PC-3 (cell line): Measurements from ENCODE around the gene MEDAG. TPM values are rescaled to one million over a fixed set of nuclear protein-coding genes. Genes with fewer than 3 reads are reported as not detected.
A peak's percentile ranks its signal among the peaks of the same experiment; 100 is the strongest.

Source experiments
- ATAC-seq: fragments of 200-7000 bp; cut with Tn5 transposase; 2 replicates; pipeline ENCODE4 v1.9.1; 2020; ENCODE audit warnings: mild to moderate bottlenecking, moderate library complexity
- BruUV-seq: library from RNA; stranded (reverse); fragments of 400-500 nt; replicated peaks from 2 replicates; lab custom pipeline; 2021; lab: Mats Ljungman, UMichigan
- CTCF ChIA-PET: fragments of 300-600 bp; sonication (Branson Sonifier 250); formaldehyde crosslinking; loops from one replicate; lab custom pipeline; 2022; ENCODE audit warnings: antibody characterized with exemption; lab: Charles Lee
- POLR2A ChIA-PET: fragments of 300-600 bp; sonication (Branson Sonifier 250); formaldehyde crosslinking; loops from one replicate; lab custom pipeline; 2022; ENCODE audit warnings: antibody characterized with exemption; ENCODE audit not compliant: unreplicated experiment; lab: Charles Lee
- DNase-seq: peaks from one replicate; pipeline ENCODE4 v3.0.0-alpha.2; 2015
- H2AFZ ChIP-seq: fragments of 300-600 bp; sonication (generic); 2 replicates; pipeline ENCODE4 v1.6.0; 2016; ENCODE audit warnings: antibody characterized with exemption, low read length
- H3F3A ChIP-seq: fragments of 300-600 bp; sonication (generic); one replicate; pipeline ENCODE4 v1.6.0; 2017; ENCODE audit warnings: antibody characterized with exemption, low read length, control low read depth, mild to moderate bottlenecking; ENCODE audit not compliant: unreplicated experiment
- H3K27ac ChIP-seq: fragments of 300-600 bp; sonication (generic); 2 replicates; pipeline ENCODE4 v1.5.1; 2016; ENCODE audit warnings: mild to moderate bottlenecking, low read length
- H3K27me3 ChIP-seq: fragments of 300-600 bp; sonication (generic); 2 replicates; pipeline ENCODE4 v1.6.1; 2016; ENCODE audit warnings: low read length, mixed read lengths
- H3K36me3 ChIP-seq: fragments of 300-600 bp; sonication (generic); 2 replicates; pipeline ENCODE4 v1.6.1; 2016; ENCODE audit warnings: low read depth, mixed run types, low read length, mixed read lengths
- H3K4me1 ChIP-seq: fragments of 300-600 bp; sonication (generic); 2 replicates; pipeline ENCODE4 v1.5.1; 2016; ENCODE audit warnings: low read length; ENCODE audit not compliant: insufficient read depth
- H3K4me2 ChIP-seq: fragments of 300-600 bp; sonication (generic); 2 replicates; pipeline ENCODE4 v1.6.0; 2016; ENCODE audit warnings: low read length
- H3K4me3 ChIP-seq: fragments of 300-600 bp; sonication (generic); 2 replicates; pipeline ENCODE4 v1.5.1; 2016; ENCODE audit warnings: mild to moderate bottlenecking, low read length, mixed read lengths
- H3K79me2 ChIP-seq: fragments of 300-600 bp; sonication (generic); 2 replicates; pipeline ENCODE4 v1.6.1; 2017; ENCODE audit warnings: low read length, mixed read lengths
- H3K9ac ChIP-seq: fragments of 300-600 bp; sonication (generic); 2 replicates; pipeline ENCODE4 v1.6.0; 2016; ENCODE audit warnings: mild to moderate bottlenecking, low read length
- H3K9me2 ChIP-seq: fragments of 300-600 bp; sonication (generic); replicated peaks from 2 replicates; pipeline ENCODE4 v1.6.1; 2016; ENCODE audit warnings: mixed run types, low read length, mixed read lengths
- H3K9me3 ChIP-seq: fragments of 300-600 bp; sonication (generic); 2 replicates; pipeline ENCODE4 v1.6.1; 2016; ENCODE audit warnings: low read length, mixed read lengths
- H4K20me1 ChIP-seq: fragments of 300-600 bp; sonication (generic); 2 replicates; pipeline ENCODE4 v1.6.1; 2016; ENCODE audit warnings: low read length, mixed read lengths
- CTCF ChIP-seq: fragments of 300-600 bp; sonication (generic); conservative IDR thresholded peaks from 2 replicates; pipeline ENCODE4 v1.5.1; 2017; ENCODE audit warnings: antibody characterized with exemption, low read depth, mild to moderate bottlenecking, low read length
- EZH2phosphoT487 ChIP-seq: fragments of 300-600 bp; sonication (generic); IDR thresholded peaks from 2 replicates; pipeline ENCODE4 v1.6.1; 2018; ENCODE audit warnings: mild to moderate bottlenecking, antibody characterized with exemption, low read length, borderline replicate concordance
- intact Hi-C: fragments of 100-400 bp; cut with micrococcal nuclease; formaldehyde crosslinking; loops from 2 replicates; pipeline ENCODE4 v1.9.0; 2023
- total RNA-seq: library from RNA; depleted of rRNA; stranded (reverse); fragments of >200 nt; gene quantifications from 2 replicates; pipeline ENCODE4 v1.2.3, GENCODE V29; 2014

MEDAG gene
- total RNA-seq, 1 experiment from 2014 or later: not detected

GRCh38 chr13:30864433-30865122, 41.5 kb upstream of the MEDAG start:
- Histone ChIP-seq H4K20me1 (no peaks in the 10 kb centered on the region), H3K4me1 (peaks cover 19% of the 10 kb centered on the region), H3K79me2 (no peaks in the 10 kb centered on the region), H3K27me3 (no peaks in the 10 kb centered on the region), H3F3A (no peaks in the 10 kb centered on the region), H3K36me3 (no peaks in the 10 kb centered on the region), H2AFZ (peak overlapping the region; percentile 73; the same call in 1 of the 2 replicates), H3K9me2 (no peaks in the 10 kb centered on the region), H3K4me3 (no peak overlapping the region), H3K27ac (peak overlapping the region; percentile 76), H3K9ac (peak overlapping the region; percentile 29), H3K9me3 (no peaks in the 10 kb centered on the region), H3K4me2 (peak overlapping the region; percentile 86)
- BruUV-seq: no TSS peak
- no peak for DNase-seq
- no peak for ATAC-seq
- TF ChIP-seq EZH2phosphoT487 (no peak), CTCF (no peak)
- intact Hi-C loops: loop anchor here (1.0 to 5.0 kb wide), 4 partner anchors 58 to 187 kb away; no protein-coding TSS in a partner anchor
- CTCF ChIA-PET: interaction anchor here (0.6 kb wide), 2 partner anchors 18 to 732 kb away, joined by 3 to 7 read pairs; no protein-coding TSS in a partner anchor
- POLR2A ChIA-PET: no interaction called here

- H3K27me3 ChIP-seq: no peaks in the 10 kb centered on the region
- intact Hi-C loops: loop anchor here (1.0 to 5.0 kb wide), 4 partner anchors 59 to 188 kb away; no protein-coding TSS in a partner anchor
- ATAC-seq (peak; percentile 95), DNase-seq (peak; percentile 75)
- H2AFZ ChIP-seq: peak overlapping the region; percentile 73
- CTCF ChIA-PET: interaction anchor here (0.6 to 1.3 kb wide), 8 partner anchors 18 to 733 kb away, joined by 3 to 7 read pairs (median 4); no protein-coding TSS in a partner anchor
- H3K9me2 ChIP-seq: no peaks in the 10 kb centered on the region
- peaks cover 17% of the 10 kb centered on the region for H3K4me1 ChIP-seq
- peak overlapping the region; percentile 86 for H3K4me2 ChIP-seq
- no TSS peak for BruUV-seq
- H3K27ac ChIP-seq: peak overlapping the region; percentile 76
- POLR2A ChIA-PET: interaction anchor here (0.6 kb wide), 1 partner anchor 50 kb away, joined by 3 read pairs; no protein-coding TSS in a partner anchor
- no peaks in the 10 kb centered on the region for H3F3A ChIP-seq
- peak overlapping the region; percentile 29 for H3K9ac ChIP-seq
- no peaks in the 10 kb centered on the region for H3K36me3 ChIP-seq
- TF ChIP-seq EZH2phosphoT487 (no peak), CTCF (peak; percentile 89)
- H4K20me1 ChIP-seq: no peaks in the 10 kb centered on the region
- H3K79me2 ChIP-seq: no peaks in the 10 kb centered on the region
- peak overlapping the region; percentile 61 for H3K4me3 ChIP-seq
- no peaks in the 10 kb centered on the region for H3K9me3 ChIP-seq
Measured at GRCh38 chr13:30865123-30866049, 40.7 kb upstream of the MEDAG start.
